Ramos (cell line): ENCODE data around the gene UBE2K.
"Not testable (repeated sequence)": the region's sequence is repeated elsewhere in the genome, so short reads cannot be mapped to it uniquely, and the experiment has no call there.

Source experiments
- in situ Hi-C: fragments of 300-500 bp; cut with MboI; formaldehyde crosslinking; loops from one replicate; pipeline ENCODE4 v1.14.3; 2022; ENCODE audit warnings: low sequenced_read_pairs; ENCODE audit not compliant: unreplicated experiment

UBE2K gene

GRCh38 chr4:39685990-39686389 is 11.9 kb upstream of the UBE2K start:
- in situ Hi-C loops = loop anchor here (25.0 kb wide), 1 partner anchor 651 kb away; the partner anchor contains the start of gene CHRNA9

- in situ Hi-C loops = loop anchor here (25.0 kb wide), 1 partner anchor 650 kb away; the partner anchor contains the start of gene CHRNA9
These were observed 10.9 kb upstream of the UBE2K start for GRCh38 chr4:39687014-39687413.

- in situ Hi-C loops = loop anchor here (25.0 kb wide), 1 partner anchor 647 kb away; the partner anchor contains the start of gene CHRNA9
These were observed 8.0 kb upstream of the UBE2K start for GRCh38 chr4:39689970-39690369.

- in situ Hi-C loops = loop anchor here (5.0 to 25.0 kb wide), 2 partner anchors 274 to 639 kb away; partner anchors contain the start of gene CHRNA9
These were observed 581 bp downstream of the UBE2K start for GRCh38 chr4:39698424-39699009.

- in situ Hi-C loops = loop anchor here (5.0 to 25.0 kb wide), 2 partner anchors 272 to 637 kb away; partner anchors contain the start of gene CHRNA9
These were observed 1.9 kb downstream of the UBE2K start for GRCh38 chr4:39699687-39700409.

GRCh38 chr4:39700554-39700953 is 2.6 kb downstream of the UBE2K start:
- in situ Hi-C loops = no loop called here

GRCh38 chr4:39702716-39703115 is 4.8 kb downstream of the UBE2K start:
- in situ Hi-C loops = no loop called here

- in situ Hi-C loops = not testable (repeated sequence)
These were observed 6.9 kb downstream of the UBE2K start for GRCh38 chr4:39704789-39705188.

- in situ Hi-C loops = no loop called here
These were observed 8.4 kb downstream of the UBE2K start for GRCh38 chr4:39706334-39706733.

GRCh38 chr4:39706741-39707511 is 9.0 kb downstream of the UBE2K start:
- in situ Hi-C loops = no loop called here

- in situ Hi-C loops = no loop called here
These were observed 12.4 kb downstream of the UBE2K start for GRCh38 chr4:39710098-39710896.

GRCh38 chr4:39712819-39713607 is 15.1 kb downstream of the UBE2K start:
- in situ Hi-C loops = no loop called here

- in situ Hi-C loops = no loop called here
These were observed 15.8 kb downstream of the UBE2K start for GRCh38 chr4:39713691-39714090.

- in situ Hi-C loops = no loop called here
These were observed 16.2 kb downstream of the UBE2K start for GRCh38 chr4:39714166-39714565.

GRCh38 chr4:39715788-39716187 is 17.9 kb downstream of the UBE2K start:
- in situ Hi-C loops = no loop called here

GRCh38 chr4:39716356-39716755 is 18.4 kb downstream of the UBE2K start:
- in situ Hi-C loops = no loop called here

- in situ Hi-C loops = not testable (repeated sequence)
These were observed 19.8 kb downstream of the UBE2K start for GRCh38 chr4:39717743-39718142.

- in situ Hi-C loops = no loop called here
These were observed 20.7 kb downstream of the UBE2K start for GRCh38 chr4:39718366-39719323.
